ENCODE results near the gene ADCK1.
A peak's percentile ranks its signal among the peaks of the same experiment; 100 is the strongest.

ADCK1 gene

GRCh38 chr14:77856941-77857340 lies 57.0 kb downstream of the ADCK1 start:
- no peak overlapping the region for H3K4me3 ChIP-seq (ENCODE audit: low read depth, low read length)
- no peak for DNase-seq (ENCODE audit: low read depth)
- TF ChIP-seq, protein P1, sequence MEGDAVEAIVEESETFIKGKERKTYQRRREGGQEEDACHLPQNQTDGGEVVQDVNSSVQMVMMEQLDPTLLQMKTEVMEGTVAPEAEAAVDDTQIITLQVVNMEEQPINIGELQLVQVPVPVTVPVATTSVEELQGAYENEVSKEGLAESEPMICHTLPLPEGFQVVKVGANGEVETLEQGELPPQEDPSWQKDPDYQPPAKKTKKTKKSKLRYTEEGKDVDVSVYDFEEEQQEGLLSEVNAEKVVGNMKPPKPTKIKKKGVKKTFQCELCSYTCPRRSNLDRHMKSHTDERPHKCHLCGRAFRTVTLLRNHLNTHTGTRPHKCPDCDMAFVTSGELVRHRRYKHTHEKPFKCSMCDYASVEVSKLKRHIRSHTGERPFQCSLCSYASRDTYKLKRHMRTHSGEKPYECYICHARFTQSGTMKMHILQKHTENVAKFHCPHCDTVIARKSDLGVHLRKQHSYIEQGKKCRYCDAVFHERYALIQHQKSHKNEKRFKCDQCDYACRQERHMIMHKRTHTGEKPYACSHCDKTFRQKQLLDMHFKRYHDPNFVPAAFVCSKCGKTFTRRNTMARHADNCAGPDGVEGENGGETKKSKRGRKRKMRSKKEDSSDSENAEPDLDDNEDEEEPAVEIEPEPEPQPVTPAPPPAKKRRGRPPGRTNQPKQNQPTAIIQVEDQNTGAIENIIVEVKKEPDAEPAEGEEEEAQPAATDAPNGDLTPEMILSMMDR (IDR thresholded peaks at IDR 0.05; ENCODE audit: control insufficient read depth, extremely low read depth, insufficient read depth), result no peak

DNA sequence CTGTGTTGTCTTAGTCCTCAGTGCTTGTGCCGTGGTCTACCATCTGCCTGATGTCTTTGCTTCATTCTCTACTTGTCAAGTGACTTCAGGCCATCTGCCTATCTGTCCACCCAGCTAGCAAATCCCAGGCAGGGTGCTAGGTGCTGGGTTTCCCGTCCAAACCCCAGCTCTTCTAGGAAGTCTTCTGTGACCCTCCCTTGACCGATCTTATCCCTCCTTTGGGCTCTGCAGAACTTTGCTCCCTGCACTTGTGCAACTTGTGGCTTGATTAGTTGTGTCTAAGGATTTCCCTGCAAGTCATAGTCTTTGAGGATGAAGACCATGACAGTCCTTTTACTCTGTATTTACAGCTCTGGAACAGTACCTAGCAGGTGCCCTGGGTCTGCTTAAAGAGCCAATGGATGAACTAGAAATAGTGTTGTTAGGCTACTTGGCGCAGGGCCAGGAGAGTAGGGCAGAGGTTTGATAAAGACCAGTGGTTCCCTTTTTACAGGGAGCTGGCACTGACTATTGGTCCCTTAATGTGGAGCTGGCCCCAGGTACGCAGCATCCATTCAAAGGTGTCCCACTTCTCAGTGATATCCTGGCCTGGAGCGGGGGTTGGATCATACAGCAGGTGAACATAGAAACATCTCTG lies 60.1 kb downstream of the ADCK1 start:
- TF ChIP-seq, protein P1 (IDR thresholded peaks at IDR 0.05; ENCODE audit: control insufficient read depth, extremely low read depth, insufficient read depth), result no peak
- DNase-seq (ENCODE audit: low read depth), result no peak
- no peak overlapping the region for H3K4me3 ChIP-seq (ENCODE audit: low read depth, low read length)

DNA sequence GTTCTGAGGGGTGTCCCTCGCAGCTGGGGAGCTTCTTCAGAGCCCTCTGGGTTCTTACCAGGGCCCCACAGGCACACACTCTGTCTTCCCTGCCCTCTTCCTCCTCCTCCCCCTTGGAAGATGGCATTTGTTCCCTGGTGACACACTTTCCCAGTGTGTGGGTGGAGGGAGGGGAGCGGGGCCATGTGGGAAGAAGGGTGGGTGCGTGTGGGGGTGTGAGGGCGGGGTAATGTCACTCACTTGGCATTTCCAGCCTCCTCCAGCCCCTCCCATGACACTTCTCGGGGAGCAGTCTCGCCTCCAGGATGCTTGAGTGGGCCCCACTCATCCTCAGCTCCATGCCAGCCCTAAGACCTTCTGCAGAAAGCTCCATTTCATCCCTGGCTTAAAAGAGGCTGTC lies 61.3 kb downstream of the ADCK1 start:
- TF ChIP-seq, protein P1 (IDR thresholded peaks at IDR 0.05; ENCODE audit: control insufficient read depth, extremely low read depth, insufficient read depth), result no peak
- DNase-seq (ENCODE audit: low read depth), result no peak
- H3K4me3 ChIP-seq (ENCODE audit: low read depth, low read length), result no peak overlapping the region

DNA sequence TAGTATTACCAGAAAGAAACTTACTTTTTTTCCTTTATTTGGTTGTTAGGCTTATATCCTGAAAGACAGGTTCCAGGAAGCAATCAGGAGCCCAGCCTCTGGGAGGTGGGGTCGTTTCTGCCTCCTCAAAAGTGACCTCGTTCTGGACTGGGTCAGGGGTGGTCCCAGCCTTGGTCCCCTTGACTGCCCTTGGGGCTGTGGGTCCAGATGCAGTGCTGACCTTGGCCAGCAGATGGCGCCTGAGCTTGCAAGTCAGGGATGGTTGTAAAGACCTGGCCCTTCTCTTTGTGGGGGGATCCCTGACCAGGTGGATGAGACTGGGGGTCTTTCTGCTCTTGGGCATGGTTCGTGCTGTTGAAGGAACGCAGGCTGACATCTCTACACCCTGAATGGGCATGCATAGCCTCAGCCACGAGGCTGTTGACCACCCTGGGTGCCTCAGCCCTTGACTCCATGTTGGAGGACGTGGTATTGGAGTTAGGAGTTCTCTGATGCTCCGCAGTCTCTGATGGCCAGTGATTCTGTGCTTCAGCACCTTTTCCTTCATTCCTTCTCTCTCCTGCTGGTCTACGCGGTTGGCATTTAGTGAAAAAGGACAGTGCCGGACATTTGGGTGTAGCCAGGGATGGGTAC lies 62.4 kb downstream of the ADCK1 start:
- H3K4me3 ChIP-seq (ENCODE audit: low read depth, low read length), result no peak overlapping the region
- TF ChIP-seq, protein P1 (IDR thresholded peaks at IDR 0.05; ENCODE audit: control insufficient read depth, extremely low read depth, insufficient read depth), result peak; percentile 97
- DNase-seq (ENCODE audit: low read depth), result peak; percentile 10

GRCh38 chr14:77864085-77864484 lies 64.2 kb downstream of the ADCK1 start:
- no peak overlapping the region for H3K4me3 ChIP-seq (ENCODE audit: low read depth, low read length)
- no peak for DNase-seq (ENCODE audit: low read depth)
- TF ChIP-seq, protein P1 (IDR thresholded peaks at IDR 0.05; ENCODE audit: control insufficient read depth, extremely low read depth, insufficient read depth), result no peak

GRCh38 chr14:77864580-77864979 lies 64.7 kb downstream of the ADCK1 start:
- DNase-seq (ENCODE audit: low read depth), result no peak
- TF ChIP-seq, protein P1 (IDR thresholded peaks at IDR 0.05; ENCODE audit: control insufficient read depth, extremely low read depth, insufficient read depth), result no peak
- no peak overlapping the region for H3K4me3 ChIP-seq (ENCODE audit: low read depth, low read length)

GRCh38 chr14:77865455-77865854 lies 65.5 kb downstream of the ADCK1 start:
- H3K4me3 ChIP-seq (ENCODE audit: low read depth, low read length), result no peak overlapping the region

More at GRCh38 chr14:77865455-77865854, 65.5 kb downstream of the ADCK1 start:
- no peak for DNase-seq (ENCODE audit: low read depth)
- TF ChIP-seq, protein P1 (IDR thresholded peaks at IDR 0.05; ENCODE audit: control insufficient read depth, extremely low read depth, insufficient read depth), result no peak

Measured in LNCaP clone FGC (cell line).